Gastroesophageal sphincter (tissue), 3 donors: Measurements from ENCODE around the gene C4orf50.

ENCODE experiments used
- CTCF ChIP-seq, 4 experiments: fragments of 200-600 bp in 2 of 4; fragments of 450-650 bp in 2 of 4; sonication (generic) in 1 of 4; IDR thresholded peaks; one replicate each; pipeline ENCODE4 v1.5.1; 2017 to 2019; ENCODE audit warnings: antibody characterized with exemption in 4 of 4, mild to moderate bottlenecking in 2 of 4, moderate library complexity in 2 of 4
- POLR2A ChIP-seq, 2 donors: fragments of 450-650 bp; IDR thresholded peaks; one replicate each; pipeline ENCODE4 v1.6.1; 2017; ENCODE audit warnings: antibody characterized with exemption in 2 of 2, mild to moderate bottlenecking in 2 of 2, moderate library complexity in 1 of 2
- POLR2AphosphoS5 ChIP-seq: sonication (generic); formaldehyde crosslinking; IDR thresholded peaks from one replicate; pipeline ENCODE4 v1.6.1; 2017; ENCODE audit warnings: antibody characterized with exemption

GRCh38 chr4:5890063-5890727 lies 128.0 kb downstream of the C4orf50 start:
- TF ChIP-seq POLR2A (IDR thresholded peaks at IDR 0.05) (no peak), CTCF (IDR thresholded peaks at IDR 0.05) (no peak), POLR2AphosphoS5 (no peak)
